IPS DF 4.7 (cell line): ENCODE data around the gene CTBP2.
"Not testable (repeated sequence)": the region's sequence is repeated elsewhere in the genome, so short reads cannot be mapped to it uniquely, and the experiment has no call there.

ENCODE experiments used
- DNase-seq: peaks from one replicate; pipeline ENCODE4 v3.0.0-alpha.2; 2013; ENCODE audit warnings: low spot score; ENCODE audit errors: extremely low read depth

Gene CTBP2

DNA sequence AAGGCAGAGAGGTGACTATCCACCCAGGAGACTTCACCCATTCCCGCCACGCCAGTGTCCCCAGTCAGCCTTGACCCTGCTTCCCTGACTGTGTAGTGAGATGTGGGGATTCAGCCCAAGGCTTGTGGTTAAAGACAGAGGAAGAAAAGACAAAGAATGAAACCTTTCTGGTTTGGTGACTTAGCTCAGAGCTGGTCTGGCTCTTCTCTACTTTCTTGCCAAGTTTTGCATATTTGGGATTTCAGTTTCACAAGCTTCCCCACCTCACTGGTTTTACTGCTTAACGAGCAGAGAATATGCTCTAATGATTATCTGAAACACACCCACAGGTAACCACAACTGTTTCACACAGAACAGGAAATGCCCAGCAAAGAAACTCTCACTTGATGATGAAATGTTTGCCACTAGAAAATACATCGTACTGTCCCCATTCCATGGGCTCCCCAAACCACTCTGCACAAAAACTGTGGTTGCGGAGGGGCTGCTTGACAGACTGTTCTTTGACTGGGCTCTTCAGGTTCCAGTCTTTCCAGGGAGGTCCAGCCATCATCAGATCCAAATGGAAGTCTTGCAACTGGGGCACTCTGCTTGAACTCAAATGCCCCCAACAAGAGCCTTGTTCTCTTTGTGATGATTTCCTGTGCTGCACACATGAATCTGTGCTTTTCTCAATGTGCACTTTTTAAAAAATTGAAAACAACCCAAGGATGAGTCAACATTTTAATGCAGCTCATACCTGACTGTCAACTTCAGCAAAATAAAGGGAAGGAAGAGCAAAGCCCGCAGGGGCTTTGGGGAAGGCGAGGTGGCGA, 95.5 kb downstream of the CTBP2 start:
- no peak for DNase-seq

DNA sequence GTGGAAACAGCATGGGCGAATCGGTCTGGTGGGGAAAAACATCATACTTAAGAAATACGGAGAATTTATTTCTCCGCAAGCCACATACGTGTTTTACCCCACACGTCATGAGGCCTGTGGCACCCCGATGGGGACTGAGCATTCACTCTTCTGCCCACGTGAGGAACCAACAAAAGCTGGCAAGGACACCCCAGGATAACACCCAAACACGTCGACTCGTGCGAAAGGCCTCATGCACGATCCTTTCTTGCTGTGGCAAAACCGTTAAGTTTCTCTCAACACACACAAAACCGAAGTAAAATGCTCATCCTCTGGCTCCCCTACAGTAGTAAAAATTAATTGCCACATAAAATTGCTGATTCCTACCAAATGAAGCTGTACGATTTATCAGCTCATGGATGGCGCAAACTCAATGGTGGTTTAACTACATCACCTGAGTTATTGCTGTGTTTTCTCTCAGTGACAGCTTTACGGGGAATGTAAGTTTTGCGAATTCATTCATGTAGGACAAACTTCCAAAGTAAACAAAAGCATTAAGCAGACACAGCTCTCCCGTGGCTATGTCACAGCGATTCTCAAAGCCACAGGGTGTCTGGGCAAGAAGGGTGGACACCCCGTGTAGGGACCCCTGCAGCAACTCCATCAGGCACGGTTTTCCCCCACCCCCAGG, 97.0 kb downstream of the CTBP2 start:
- DNase-seq, result no peak

DNA sequence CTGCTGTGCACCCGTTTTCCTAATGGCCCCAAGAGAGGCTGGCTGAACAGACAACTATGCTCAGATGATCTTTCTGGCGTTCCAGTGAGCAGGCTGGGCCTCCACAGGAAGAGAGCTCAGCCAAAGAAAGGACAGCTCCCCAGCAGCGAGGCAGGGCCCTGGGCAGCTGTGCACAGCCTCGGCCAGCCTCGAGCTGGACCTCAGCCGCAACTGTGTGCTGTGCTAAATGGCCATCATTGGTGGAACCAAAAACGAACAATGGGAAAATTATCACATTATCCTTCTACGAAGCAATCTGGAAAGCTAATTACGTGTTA, 97.5 kb downstream of the CTBP2 start:
- DNase-seq, result no peak

DNA sequence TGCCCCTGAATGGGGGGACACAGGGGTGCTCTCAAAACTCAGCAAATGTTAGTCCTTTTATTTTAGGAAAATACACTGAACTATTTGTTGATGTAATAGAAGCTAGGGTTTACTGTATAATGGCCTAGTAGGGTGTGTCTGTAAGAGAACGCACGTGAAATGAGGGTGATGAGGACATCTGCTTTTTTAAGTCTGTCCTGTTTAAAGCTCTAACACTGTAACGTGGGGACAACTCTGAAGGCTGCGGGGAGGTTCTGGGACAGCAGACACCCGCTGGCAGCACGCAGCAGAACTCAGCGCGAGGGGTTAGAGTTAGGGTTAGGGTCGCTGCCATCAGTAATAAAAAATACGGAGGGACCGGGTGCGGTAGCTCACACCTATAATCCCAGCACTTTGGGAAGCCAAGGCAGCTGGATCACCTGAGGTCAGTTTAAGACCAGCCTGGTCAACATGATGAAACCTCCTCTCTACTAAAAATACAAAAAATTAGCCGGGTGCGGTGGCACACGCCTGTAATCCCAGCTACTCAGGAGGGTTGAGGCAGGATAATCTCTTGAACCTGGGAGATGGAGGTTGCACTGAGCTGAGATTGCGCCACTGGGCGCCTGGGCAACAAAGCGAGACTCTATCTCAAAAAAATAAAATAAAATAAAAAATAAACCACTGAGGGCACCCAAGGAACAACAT, 98.0 kb downstream of the CTBP2 start:
- no peak for DNase-seq

DNA sequence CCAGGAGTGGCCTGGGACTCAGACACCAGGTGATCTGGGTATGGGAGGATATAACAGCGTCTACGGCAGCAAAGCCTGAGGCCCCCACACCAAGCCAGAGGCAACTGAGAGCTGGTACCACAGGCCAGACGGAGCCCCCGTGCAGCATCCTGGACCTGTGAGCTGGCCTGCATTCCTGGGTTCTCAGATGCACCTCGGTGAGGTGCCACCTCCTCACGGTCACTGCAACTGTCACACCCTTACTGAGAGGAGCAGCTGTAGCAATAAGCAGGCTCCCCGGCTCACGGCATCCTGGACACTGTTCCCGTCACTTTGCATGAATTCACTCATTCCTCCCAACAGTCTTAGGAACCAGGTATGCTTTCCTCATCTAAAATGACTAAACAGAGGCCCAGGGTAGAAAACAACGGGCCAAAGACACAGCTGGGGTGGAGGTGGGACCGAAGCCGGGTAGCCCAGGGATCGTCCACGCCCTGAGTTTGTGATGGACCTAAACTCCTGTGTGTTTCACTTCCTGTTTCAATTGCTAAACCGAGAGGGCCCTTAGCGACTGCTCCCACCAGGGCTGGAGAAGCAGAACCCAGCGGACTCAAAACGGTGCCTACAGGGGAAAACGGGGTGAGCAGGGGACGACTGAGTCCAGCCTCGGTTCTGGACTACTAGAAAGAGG, 98.7 kb downstream of the CTBP2 start:
- DNase-seq, result no peak

DNA sequence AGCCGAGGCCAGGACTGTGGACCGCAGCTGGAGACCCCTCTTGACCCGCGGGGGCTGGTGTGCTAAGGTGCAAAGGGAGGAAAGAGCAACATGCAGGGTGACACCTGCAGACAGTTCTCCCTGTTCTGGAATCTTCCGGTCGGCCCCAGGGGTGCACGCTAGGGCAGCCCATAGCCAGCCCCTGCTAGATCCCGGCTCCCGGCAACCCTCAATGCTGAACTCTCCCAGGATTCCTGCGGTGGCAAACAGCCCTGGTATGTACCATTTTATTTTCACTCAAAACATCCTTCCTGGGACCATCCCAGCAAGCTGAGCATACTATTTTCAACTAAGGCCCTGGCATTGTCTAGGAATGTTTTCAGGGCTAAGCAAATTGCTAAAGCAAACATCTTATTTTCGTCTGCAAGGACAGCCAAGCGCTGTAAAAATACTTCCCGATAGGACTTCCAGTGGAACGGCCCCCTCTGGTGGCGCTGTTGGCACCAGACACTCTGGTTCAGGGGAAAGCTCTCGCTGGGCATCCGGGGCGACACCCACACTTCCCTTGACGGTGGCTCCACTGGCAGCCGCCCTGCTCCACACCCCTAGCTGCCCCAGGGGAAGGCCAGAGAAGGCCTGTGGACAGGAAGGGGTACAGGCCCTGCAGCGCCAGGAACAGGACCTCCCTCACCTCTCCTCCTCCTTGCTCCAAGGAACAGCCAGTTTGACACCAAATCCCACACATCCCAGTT, 99.4 kb downstream of the CTBP2 start:
- DNase-seq, result no peak

DNA sequence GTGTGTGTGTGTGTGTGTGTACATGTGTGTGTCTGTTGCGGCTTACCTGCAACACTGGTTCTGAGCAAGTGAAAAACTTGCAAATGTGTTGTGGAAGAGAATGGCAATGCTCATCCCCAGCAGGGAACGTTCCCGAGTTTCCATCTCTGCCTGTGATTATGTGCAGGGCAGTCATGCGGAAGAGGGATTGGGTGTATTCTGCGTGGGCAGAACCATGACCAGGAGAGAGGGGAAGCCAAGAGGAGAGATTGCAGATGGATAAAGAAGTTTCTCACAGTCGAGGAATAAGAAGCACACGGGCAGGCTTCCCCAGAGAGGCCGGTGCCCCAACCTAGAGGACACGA, 99.9 kb downstream of the CTBP2 start:
- DNase-seq, result no peak

DNA sequence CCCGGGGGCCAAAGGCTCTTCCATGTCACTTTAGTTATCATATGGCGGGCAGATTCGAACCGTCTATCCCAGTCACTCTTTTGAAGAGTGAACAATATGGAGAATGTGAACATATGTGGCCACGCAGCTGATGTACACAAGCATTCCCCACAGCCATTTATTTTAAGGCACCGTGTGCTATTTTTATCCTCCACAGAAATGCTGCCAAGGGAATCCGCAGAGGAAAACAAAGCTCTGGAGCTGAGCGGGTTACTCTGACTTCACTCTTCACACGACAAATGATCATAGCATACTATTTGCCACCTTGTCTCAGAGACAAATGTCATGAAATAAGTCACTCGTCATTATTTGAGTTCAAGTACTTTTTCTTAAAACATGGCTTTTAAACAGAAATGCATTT, 100.3 kb downstream of the CTBP2 start:
- no peak for DNase-seq

DNA sequence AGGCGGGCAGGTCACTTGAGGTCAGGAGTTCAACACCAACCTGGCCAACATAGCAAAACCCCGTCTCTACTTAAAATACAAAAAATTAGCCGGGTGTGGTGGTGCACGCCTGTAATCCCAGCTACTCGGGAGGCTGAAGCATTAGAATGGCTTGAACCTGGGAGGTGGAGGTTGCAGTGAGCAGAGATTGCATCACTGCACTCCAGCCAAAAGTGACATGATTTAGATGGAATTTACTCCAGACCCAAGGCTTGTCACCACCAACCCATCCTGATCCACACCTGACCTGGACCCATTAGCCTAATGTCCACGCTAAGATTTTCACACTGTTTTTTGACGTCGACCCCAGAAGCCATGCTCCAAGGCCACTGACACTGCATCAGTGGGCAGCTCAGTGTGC, 101.0 kb downstream of the CTBP2 start:
- DNase-seq, result not testable (repeated sequence)

DNA sequence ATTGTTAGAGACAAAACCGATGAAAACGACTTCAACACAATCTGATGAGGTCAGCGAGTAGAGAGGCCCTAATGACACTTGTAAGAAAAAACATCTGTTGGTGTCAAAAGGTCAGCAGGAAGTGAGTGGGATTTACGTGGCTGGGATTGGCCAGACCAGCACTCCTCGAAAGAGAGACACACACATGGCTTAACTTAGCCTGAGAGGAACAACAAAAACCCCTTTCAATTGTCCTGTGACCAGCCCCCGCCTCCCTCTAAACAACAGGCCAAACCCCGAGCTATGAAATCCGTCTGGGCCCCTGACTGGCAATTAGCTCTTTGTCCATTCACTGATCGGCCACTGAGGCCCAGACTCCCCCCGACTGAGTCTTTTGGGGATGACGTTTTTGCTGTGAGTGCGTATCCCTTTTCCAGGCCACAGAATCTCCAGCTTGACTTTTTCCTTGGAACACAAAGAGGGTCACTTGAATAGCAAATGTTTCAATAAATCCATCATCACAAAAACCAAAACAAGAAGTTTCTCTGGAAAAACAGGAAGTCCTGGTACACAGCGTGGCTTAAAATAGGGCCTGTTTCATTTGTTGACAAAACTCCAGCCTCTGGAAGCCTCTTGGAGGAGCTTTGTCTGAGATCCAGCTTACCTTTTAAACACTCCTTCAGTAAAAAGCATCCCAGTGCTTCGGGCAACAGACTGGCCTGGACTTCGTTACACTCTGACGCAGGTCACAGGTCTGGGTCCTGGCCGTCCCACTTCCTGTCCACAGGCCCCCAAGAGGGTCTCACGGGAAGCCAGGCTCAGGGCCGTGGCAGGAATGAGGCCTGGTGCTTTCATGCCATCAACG, 103.0 kb downstream of the CTBP2 start:
- DNase-seq, result no peak

DNA sequence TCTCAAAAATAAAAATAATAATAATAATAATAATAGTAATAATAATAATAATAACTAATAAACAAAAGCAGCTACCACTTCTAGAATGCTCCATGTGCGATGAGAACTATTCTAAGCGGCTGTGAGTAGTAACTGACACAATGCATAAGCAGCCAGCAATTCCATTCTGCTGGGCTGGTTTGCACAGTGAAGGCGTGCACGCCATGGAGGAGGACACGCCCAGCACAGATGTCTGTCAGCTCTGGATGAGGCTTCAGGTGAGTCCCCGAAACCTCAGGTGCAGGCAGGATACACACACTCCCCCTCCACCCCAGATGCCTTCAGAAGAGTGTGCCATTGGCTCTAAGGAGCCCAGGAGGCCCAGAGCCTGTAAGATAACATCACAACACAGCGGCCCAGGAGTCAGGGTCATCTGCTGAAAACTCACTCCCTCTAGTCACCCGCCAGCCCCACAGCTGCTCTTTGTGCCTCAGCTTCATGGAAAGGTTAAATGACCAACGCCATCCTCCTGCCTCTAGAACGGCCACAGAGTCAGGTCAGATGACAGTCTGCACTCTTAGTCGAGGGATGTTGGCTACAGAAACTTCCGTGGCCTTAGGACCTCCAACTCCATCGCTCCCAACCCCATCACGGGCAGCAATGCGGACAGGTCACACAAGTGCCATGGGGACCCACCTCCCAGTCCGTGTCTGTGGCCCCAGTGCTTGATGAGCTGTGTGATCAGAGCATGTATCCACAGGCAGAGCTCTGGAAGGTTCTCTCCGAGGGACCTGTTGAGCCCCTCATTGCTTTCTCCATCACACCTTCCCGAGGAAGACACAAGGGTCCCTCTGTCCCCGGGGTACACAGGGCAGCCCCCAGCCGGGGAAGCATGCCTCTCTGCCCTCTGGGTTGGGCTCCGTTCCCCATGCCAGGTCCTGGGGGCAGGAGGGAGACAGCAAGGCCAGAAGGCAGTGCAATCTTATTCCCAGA, 103.9 kb downstream of the CTBP2 start:
- no peak for DNase-seq

DNA sequence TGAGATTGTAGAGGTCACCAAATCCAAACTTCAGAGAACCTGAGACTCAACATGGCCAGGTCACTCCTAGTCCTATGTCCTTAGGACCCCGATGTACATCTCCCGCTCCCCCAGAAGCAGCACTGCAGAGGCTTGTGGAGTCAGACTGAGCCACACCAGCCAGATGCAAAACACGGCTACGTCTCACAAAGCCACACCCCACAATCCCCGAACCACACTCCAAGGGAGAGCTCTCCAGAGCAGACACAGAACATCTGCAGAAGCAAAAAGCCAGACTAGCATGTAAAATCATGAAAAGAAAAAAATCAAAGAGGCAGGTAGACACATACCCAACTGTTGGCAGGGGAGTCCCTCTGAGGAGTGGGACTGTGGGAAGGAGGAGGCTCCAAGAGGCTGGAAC, 104.9 kb downstream of the CTBP2 start:
- DNase-seq, result no peak

DNA sequence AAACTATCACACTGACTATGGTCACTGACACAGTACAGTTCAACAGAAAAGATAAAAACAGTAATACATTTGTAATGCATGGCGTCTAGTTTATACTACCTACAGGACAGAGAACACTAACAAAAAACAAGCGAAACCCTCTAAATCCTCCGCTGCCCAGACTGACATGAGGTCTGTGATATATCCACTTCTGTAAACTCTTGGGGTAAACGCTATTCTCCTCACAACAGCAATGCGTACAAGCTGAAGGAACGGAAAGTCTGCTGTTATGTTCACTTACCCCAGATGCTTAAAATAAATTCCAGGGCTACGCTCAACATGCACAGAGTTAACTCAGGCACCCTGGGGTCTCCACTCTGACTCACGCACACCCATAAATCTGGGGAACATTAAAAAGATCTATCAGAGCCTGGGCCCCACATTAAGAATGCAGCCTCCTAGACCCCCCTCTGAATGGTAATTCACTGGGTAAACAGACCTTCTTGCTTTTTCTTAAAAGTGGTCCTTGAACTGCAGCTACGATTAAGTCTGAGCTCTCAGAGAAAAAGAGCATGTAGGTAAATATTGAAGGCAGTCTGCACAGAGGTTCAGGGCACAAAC, 105.6 kb downstream of the CTBP2 start:
- no peak for DNase-seq

DNA sequence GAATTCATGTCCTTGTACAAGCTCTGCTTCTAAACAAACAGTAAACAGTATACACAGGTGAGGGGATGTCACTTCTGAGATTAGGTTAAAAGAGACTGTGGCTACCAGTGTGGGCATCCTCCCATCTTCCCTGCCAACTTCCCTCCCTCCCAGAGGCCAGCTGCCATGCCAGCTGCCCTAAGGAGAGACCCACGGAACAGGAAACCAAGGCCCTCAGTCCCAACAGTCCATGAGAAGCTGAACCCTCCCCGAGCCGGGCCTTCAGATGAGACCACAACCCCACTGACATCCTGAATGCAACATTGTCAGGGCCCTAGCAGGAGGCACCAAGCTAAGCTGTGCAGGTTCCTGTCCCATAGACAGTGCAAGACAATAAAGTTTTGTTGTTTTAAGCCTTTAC, 106.1 kb downstream of the CTBP2 start:
- no peak for DNase-seq

DNA sequence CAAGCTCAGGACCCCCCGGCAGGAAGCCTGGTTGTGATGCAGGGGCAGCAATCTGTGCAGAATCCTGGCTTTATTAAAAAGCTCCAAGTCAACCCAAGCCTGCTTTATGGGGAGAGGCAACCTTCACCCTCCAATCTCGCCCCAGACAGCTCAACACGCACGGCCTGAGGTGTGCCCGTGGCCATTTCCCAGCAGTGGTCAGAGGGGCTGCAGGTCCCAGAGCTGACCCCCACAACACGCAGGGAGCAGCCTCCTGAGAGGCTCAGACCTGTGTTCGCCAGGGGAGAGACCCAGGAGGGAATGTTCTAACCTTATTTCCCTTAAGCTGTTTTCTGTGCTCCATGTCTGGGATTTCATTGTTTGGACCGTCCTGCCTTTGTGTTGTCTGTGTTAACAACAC, 108.2 kb downstream of the CTBP2 start:
- DNase-seq, result no peak

DNA sequence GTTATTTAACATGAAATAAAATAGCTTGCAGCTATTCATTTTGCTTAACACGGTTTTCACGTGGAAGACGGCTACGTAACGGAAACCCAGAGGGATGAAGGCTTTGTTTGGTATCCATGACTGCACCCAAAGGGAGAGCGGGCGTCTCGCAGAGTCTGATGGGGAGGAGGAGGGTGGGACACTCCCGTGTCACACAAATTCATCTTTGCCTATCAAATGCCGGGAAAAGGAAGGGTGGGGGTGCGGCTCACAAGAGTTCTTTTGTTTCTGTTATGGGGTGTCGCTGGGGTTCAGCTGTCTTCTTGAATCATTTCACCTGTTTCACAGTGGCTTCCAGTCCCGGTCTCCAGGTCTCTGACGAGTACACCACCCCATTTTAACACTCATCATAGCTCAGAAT, 110.0 kb downstream of the CTBP2 start:
- DNase-seq, result no peak

DNA sequence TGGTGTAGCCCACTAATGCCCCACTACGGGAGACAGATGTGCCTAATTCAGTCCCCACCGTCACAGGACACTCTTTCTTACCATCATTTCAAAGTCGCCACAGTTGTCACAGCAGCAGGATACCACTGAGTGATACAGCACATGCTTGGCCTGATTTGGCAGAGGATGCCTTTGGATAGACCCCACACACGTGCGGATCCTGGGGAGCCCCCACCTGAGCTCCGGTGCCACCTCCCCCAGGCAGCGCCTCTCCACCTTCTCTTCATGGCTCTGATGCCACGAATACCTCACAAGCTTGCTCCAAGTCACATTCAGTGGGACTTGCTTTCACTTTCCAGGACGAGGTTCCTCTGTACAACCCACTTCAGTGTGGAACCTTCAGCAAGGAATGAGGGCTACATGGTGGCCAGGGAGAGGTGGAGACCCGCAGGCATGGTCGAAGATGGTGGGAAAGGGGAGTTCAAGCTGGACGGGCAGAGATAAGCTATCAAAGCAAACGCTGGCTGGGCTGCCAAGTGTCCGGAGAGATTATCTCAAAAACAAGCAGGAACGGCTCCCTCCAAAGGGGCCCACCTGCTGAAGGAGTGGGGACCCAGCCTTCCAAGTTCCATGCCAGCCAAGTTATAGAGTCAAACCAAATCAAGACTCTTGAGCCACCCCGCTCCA, 111.0 kb downstream of the CTBP2 start:
- DNase-seq, result no peak

DNA sequence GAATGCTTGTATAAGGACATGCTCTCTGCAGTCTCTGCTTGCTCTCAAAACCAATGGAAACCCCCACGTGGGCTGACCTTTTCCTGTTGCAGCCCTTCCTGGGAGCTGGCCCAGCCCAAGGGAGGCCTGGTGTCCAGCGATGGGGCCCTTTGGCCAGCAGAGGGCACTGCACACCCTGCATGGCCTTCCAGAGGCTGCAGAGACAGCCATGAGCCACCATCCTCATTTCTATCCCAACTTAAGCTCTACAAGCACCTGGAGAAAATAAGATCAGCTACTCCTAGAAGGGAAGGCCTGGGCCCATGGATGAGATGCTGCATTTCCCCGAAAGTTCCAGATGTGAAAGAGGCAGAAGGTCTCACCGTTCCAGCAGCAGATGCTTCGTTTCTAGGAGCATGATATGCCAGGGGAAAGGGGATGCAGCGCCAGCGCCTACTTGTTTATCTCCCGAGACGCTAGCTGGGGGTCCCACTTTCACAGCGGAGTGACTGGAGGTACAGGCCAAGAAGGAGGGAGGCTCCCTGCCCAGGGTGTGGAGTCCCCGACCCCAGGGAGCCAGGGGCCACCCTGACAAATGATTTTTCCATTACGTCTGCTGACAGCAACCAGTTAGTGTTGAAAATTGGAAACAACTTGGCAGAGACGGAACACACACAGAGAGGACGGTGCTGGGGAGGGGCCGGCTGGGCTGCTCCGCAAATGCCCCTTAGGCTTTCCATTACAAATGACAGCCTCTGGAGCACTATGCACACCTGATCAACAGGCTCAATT, 112.1 kb downstream of the CTBP2 start:
- DNase-seq, result peak; percentile 68
